Lower lobe of right lung (tissue), 2 donors: Measurements from ENCODE around the gene SMIM38. TPM values are rescaled to one million over a fixed set of nuclear protein-coding genes. Genes with fewer than 3 reads are reported as not detected.

Experiments
- ATAC-seq, 2 donors: fragments of 200-7000 bp; cut with Tn5 transposase; one replicate each; pipeline ENCODE4 v1.9.1; 2020 to 2022; ENCODE audit warnings: mild to moderate bottlenecking in 2 of 2, moderate library complexity in 2 of 2
- DNase-seq: peaks from one replicate; pipeline ENCODE4 v3.0.0-alpha.2; 2020
- H3K27ac ChIP-seq: fragments of 200-600 bp; one replicate; pipeline ENCODE4 v1.8.0; 2022
- H3K27me3 ChIP-seq: fragments of 200-600 bp; one replicate; pipeline ENCODE4 v1.8.0; 2022; ENCODE audit warnings: low read depth
- H3K36me3 ChIP-seq: fragments of 200-600 bp; one replicate; pipeline ENCODE4 v1.8.0; 2022; ENCODE audit warnings: mild to moderate bottlenecking
- H3K4me1 ChIP-seq: fragments of 200-600 bp; one replicate; pipeline ENCODE4 v1.8.0; 2022
- H3K4me3 ChIP-seq: fragments of 200-600 bp; one replicate; pipeline ENCODE4 v1.8.0; 2022; ENCODE audit warnings: mild to moderate bottlenecking
- H3K9me3 ChIP-seq: fragments of 200-600 bp; one replicate; pipeline ENCODE4 v1.8.0; 2022
- CTCF ChIP-seq: fragments of 200-600 bp; IDR thresholded peaks from one replicate; pipeline ENCODE4 v1.8.0; 2022; ENCODE audit warnings: antibody characterized with exemption, mild to moderate bottlenecking
- intact Hi-C: fragments of 100-400 bp; cut with DNase I; formaldehyde crosslinking; loops from one replicate; pipeline ENCODE4 v1.11.0; 2022
- total RNA-seq: library from RNA; stranded (reverse); fragmentation: NEBNext Ultra II Directional; extraction: Animal tissue kit (Norgen Biotek cat#: 25700); gene quantifications from one replicate; pipeline ENCODE4 v1.2.1, GENCODE V29; 2021
- donor health status: DM: no; HTN: yes; CAD: no; lungs with severe emphysema.

The SMIM38 gene
- total RNA-seq, 1 donor from 2014 or later: not detected

GRCh38 chr11:69204246-69204940 is 48.7 kb downstream of the SMIM38 start:
- DNase-seq: no peak

GRCh38 chr11:69204941-69205742 is 49.4 kb downstream of the SMIM38 start:
- ATAC-seq: no peak
- DNase-seq: no peak

More at GRCh38 chr11:69204246-69204940, 48.7 kb downstream of the SMIM38 start:
- no peak overlapping the region for H3K4me3 ChIP-seq
- H3K27ac ChIP-seq: no peak overlapping the region
- intact Hi-C loops: no loop called here
- H3K4me1 ChIP-seq: no peaks in the 10 kb centered on the region
- no peak for ATAC-seq
- no peaks in the 10 kb centered on the region for H3K36me3 ChIP-seq
- TF ChIP-seq CTCF: no peak
- no peaks in the 10 kb centered on the region for H3K27me3 ChIP-seq
- H3K9me3 ChIP-seq: no peaks in the 10 kb centered on the region

More at GRCh38 chr11:69204941-69205742, 49.4 kb downstream of the SMIM38 start:
- Histone ChIP-seq H3K36me3 (no peaks in the 10 kb centered on the region), H3K27me3 (no peaks in the 10 kb centered on the region), H3K9me3 (no peaks in the 10 kb centered on the region), H3K4me1 (no peaks in the 10 kb centered on the region), H3K27ac (no peak overlapping the region), H3K4me3 (no peak overlapping the region)
- no peak for TF ChIP-seq CTCF
- intact Hi-C loops: no loop called here

Other genes starting within 250 kb of the SMIM38 start
- not detected for gene MRGPRD, start 174.9 kb upstream of the SMIM38 start, total RNA-seq
- 11.5 TPM for gene MRGPRF, start 142.7 kb upstream of the SMIM38 start, total RNA-seq
- gene TPCN2, start 107.0 kb upstream of the SMIM38 start, total RNA-seq: 18.2 TPM
- gene MYEOV, start 138.2 kb downstream of the SMIM38 start, total RNA-seq: 1.2 TPM